Vagina (tissue), 2 donors: ENCODE measurements around the gene PRR5.

Experiments used
- POLR2A ChIP-seq, 2 donors: fragments of 450-650 bp; IDR thresholded peaks; one replicate each; pipeline ENCODE4 v1.6.1; 2017; ENCODE audit warnings: antibody characterized with exemption in 2 of 2, mild to moderate bottlenecking in 2 of 2, moderate library complexity in 2 of 2
- TF ChIP-seq, protein P1 (sequence below), 3 experiments: fragments of 450-650 bp in 2 of 3; fragments of 200-600 bp in 1 of 3; sonication (generic) in 1 of 3; IDR thresholded peaks; one replicate each; pipeline ENCODE4 v1.5.1; 2017 to 2019; ENCODE audit warnings: antibody characterized with exemption in 3 of 3, mild to moderate bottlenecking in 2 of 3, moderate library complexity in 2 of 3

DNA sequence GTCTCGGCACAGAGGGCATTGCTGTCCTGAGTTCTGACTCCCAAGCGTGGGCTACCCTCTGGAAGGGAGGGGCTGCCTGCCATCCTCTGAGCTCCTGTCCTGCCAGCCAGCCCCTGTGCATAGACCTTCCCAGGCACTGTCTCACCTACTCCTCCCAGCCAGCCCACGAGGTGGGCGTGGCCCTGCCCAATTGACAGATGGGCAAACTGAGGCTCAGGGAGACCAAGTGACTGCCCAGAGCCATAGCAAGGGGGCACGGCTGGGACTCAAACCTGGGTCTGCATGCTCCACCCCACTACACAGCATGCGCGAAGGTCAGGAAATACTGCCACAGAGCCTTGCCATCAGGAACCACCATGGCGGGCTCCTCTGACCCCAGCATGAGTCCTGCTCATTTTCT is 29.4 kb upstream of the PRR5 start:
- TF ChIP-seq, protein P1, sequence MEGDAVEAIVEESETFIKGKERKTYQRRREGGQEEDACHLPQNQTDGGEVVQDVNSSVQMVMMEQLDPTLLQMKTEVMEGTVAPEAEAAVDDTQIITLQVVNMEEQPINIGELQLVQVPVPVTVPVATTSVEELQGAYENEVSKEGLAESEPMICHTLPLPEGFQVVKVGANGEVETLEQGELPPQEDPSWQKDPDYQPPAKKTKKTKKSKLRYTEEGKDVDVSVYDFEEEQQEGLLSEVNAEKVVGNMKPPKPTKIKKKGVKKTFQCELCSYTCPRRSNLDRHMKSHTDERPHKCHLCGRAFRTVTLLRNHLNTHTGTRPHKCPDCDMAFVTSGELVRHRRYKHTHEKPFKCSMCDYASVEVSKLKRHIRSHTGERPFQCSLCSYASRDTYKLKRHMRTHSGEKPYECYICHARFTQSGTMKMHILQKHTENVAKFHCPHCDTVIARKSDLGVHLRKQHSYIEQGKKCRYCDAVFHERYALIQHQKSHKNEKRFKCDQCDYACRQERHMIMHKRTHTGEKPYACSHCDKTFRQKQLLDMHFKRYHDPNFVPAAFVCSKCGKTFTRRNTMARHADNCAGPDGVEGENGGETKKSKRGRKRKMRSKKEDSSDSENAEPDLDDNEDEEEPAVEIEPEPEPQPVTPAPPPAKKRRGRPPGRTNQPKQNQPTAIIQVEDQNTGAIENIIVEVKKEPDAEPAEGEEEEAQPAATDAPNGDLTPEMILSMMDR (IDR thresholded peaks at IDR 0.05) = no peak
- no peak for TF ChIP-seq POLR2A (IDR thresholded peaks at IDR 0.05)
